HG03342 (cell line): ENCODE measurements around the gene NR2F1-AS1.
"Not testable (repeated sequence)": the region's sequence is repeated elsewhere in the genome, so short reads cannot be mapped to it uniquely, and the experiment has no call there.

Source experiments
- ATAC-seq: cut with Tn5 transposase; IDR thresholded peaks from one replicate; pipeline ENCODE4 v1.9.1; 2021; ENCODE audit warnings: mild to moderate bottlenecking, moderate library complexity; ENCODE audit not compliant: unreplicated experiment

The NR2F1-AS1 gene

GRCh38 chr5:93549594-93549993, 31.4 kb downstream of the NR2F1-AS1 start:
- ATAC-seq: not testable (repeated sequence)

GRCh38 chr5:93545872-93546271, 35.1 kb downstream of the NR2F1-AS1 start:
- no peak for ATAC-seq

- no peak for ATAC-seq
These were observed 48.6 kb downstream of the NR2F1-AS1 start for GRCh38 chr5:93532370-93532769.

GRCh38 chr5:93521815-93522214, 59.2 kb downstream of the NR2F1-AS1 start:
- ATAC-seq: not testable (repeated sequence)

GRCh38 chr5:93519740-93520139, 61.3 kb downstream of the NR2F1-AS1 start:
- no peak for ATAC-seq

- ATAC-seq: no peak
These were observed 63.2 kb downstream of the NR2F1-AS1 start for GRCh38 chr5:93517828-93518227.

- ATAC-seq: no peak
These were observed 67.7 kb downstream of the NR2F1-AS1 start for GRCh38 chr5:93513298-93513697.

GRCh38 chr5:93512799-93513198, 68.2 kb downstream of the NR2F1-AS1 start:
- no peak for ATAC-seq

GRCh38 chr5:93511445-93511844, 69.6 kb downstream of the NR2F1-AS1 start:
- ATAC-seq: no peak

- ATAC-seq: no peak
These were observed 70.2 kb downstream of the NR2F1-AS1 start for GRCh38 chr5:93510626-93511380.

- not testable (repeated sequence) for ATAC-seq
These were observed 75.5 kb downstream of the NR2F1-AS1 start for GRCh38 chr5:93505553-93505952.

- no peak for ATAC-seq
These were observed 77.4 kb downstream of the NR2F1-AS1 start for GRCh38 chr5:93503598-93504067.

GRCh38 chr5:93497096-93497495, 83.9 kb downstream of the NR2F1-AS1 start:
- ATAC-seq: no peak

- ATAC-seq: no peak
These were observed 101.0 kb downstream of the NR2F1-AS1 start for GRCh38 chr5:93479982-93480509.

- no peak for ATAC-seq
These were observed 103.2 kb downstream of the NR2F1-AS1 start for GRCh38 chr5:93477816-93478215.

- ATAC-seq: no peak
These were observed 104.7 kb downstream of the NR2F1-AS1 start for GRCh38 chr5:93476251-93476742.

GRCh38 chr5:93462916-93463315, 118.1 kb downstream of the NR2F1-AS1 start:
- no peak for ATAC-seq

- ATAC-seq: no peak
These were observed 119.3 kb downstream of the NR2F1-AS1 start for GRCh38 chr5:93461756-93462155.

- ATAC-seq: no peak
These were observed 120.7 kb downstream of the NR2F1-AS1 start for GRCh38 chr5:93460286-93460685.

GRCh38 chr5:93456796-93457195, 124.2 kb downstream of the NR2F1-AS1 start:
- not testable (repeated sequence) for ATAC-seq

- no peak for ATAC-seq
These were observed 126.1 kb downstream of the NR2F1-AS1 start for GRCh38 chr5:93454896-93455295.

- no peak for ATAC-seq
These were observed 128.8 kb downstream of the NR2F1-AS1 start for GRCh38 chr5:93452255-93452654.
